CD8-positive, alpha-beta memory T cell (primary cell): ENCODE data around the gene ANKDD1A. TPM values are rescaled to one million over a fixed set of nuclear protein-coding genes. Genes with fewer than 3 reads are reported as not detected.
A peak's percentile ranks its signal among the peaks of the same experiment; 100 is the strongest.

Experiments
- CTCF ChIA-PET: fragments of 350-600 bp; sonication (Branson Sonifier 250); formaldehyde crosslinking; loops from one replicate; lab custom pipeline; 2021; ENCODE audit warnings: antibody characterized with exemption; lab: Charles Lee
- POLR2A ChIA-PET: fragments of 350-600 bp; sonication (Branson Sonifier 250); formaldehyde crosslinking; loops from one replicate; lab custom pipeline; 2021; ENCODE audit warnings: antibody characterized with exemption; lab: Charles Lee
- DNase-seq, 5 donors: peaks; one replicate each; pipeline versions ENCODE4 v3.0.0 to v3.0.0-alpha.2; 2020 to 2022; ENCODE audit warnings: mixed read lengths in 1 of 5
- H3K27ac ChIP-seq: one replicate; pipeline ENCODE4 v1.7.0; 2013; ENCODE audit warnings: low read depth, mild to moderate bottlenecking, low read length, moderate library complexity
- H3K27me3 ChIP-seq: 2 replicates; pipeline ENCODE4 v1.7.0; 2013; ENCODE audit warnings: low read length, mild to moderate bottlenecking; ENCODE audit not compliant: insufficient read depth, poor library complexity, severe bottlenecking
- H3K36me3 ChIP-seq: 2 replicates; pipeline ENCODE4 v1.7.0; 2013; ENCODE audit warnings: mild to moderate bottlenecking, low read length, moderate library complexity; ENCODE audit not compliant: insufficient read depth
- H3K4me1 ChIP-seq: 2 replicates; pipeline ENCODE4 v1.7.0; 2013; ENCODE audit warnings: mild to moderate bottlenecking, low read length, moderate library complexity; ENCODE audit not compliant: insufficient read depth
- H3K4me3 ChIP-seq: 2 replicates; pipeline ENCODE4 v1.7.0; 2013; ENCODE audit warnings: mild to moderate bottlenecking, low read length
- H3K9me3 ChIP-seq: 2 replicates; pipeline ENCODE4 v1.7.0; 2013; ENCODE audit warnings: mild to moderate bottlenecking, low read length
- H3K27ac Mint-ChIP-seq, 8 donors: one replicate each; pipeline ENCODE4 v1.8.0; 2020 to 2021; ENCODE audit warnings: mixed read lengths in 8 of 8, mild to moderate bottlenecking in 6 of 8, inconsistent platforms in 3 of 8, moderate library complexity in 3 of 8
- H3K27me3 Mint-ChIP-seq, 2 donors: one replicate each; pipeline ENCODE4 v1.8.0; 2020 to 2021; ENCODE audit warnings: mixed read lengths in 2 of 2, mild to moderate bottlenecking in 1 of 2, moderate library complexity in 1 of 2
- H3K36me3 Mint-ChIP-seq, 3 donors: one replicate each; pipeline ENCODE4 v1.8.0; 2020 to 2021; ENCODE audit warnings: mixed read lengths in 3 of 3, inconsistent platforms in 1 of 3, mild to moderate bottlenecking in 1 of 3
- H3K4me1 Mint-ChIP-seq, 3 donors: one replicate each; pipeline ENCODE4 v1.8.0; 2020 to 2021; ENCODE audit warnings: mixed read lengths in 3 of 3, inconsistent platforms in 1 of 3, mild to moderate bottlenecking in 1 of 3
- H3K4me3 Mint-ChIP-seq, 7 donors: one replicate each; pipeline ENCODE4 v1.8.0; 2020 to 2021; ENCODE audit warnings: mixed read lengths in 7 of 7, mild to moderate bottlenecking in 6 of 7, moderate library complexity in 4 of 7, inconsistent platforms in 2 of 7
- H3K9me3 Mint-ChIP-seq, 5 donors: one replicate each; pipeline ENCODE4 v1.8.0; 2020 to 2022; ENCODE audit warnings: mixed read lengths in 5 of 5, mild to moderate bottlenecking in 3 of 5, moderate library complexity in 2 of 5, inconsistent platforms in 1 of 5
- polyA plus RNA-seq: library from polyadenylated mRNA; unstranded; fragments of 300-500 nt; fragmentation: Illumina TruSeq; gene quantifications from one replicate; pipeline ENCODE4 v1.2.3, GENCODE V29; 2021
- total RNA-seq, 2 experiments: library from RNA; stranded (reverse); gene quantifications; one replicate each; pipeline ENCODE4 v1.2.3, GENCODE V29; 2021

ANKDD1A gene
- total and polyA plus RNA-seq, 3 experiments from 2014 or later, result 2.4 to 3.0 (median 3.0) TPM

- H3K9me3 ChIP-seq, result no peaks in the 10 kb centered on the region
Measured at GRCh38 chr15:64870353-64870752, 41.3 kb upstream of the ANKDD1A start.

GRCh38 chr15:64875641-64876223, 36.0 kb upstream of the ANKDD1A start:
- no peak for DNase-seq
- H3K27me3 Mint-ChIP-seq, result no peaks in the 10 kb centered on the region
- Histone ChIP-seq H3K4me3 (no peak overlapping the region), H3K9me3 (no peaks in the 10 kb centered on the region), H3K36me3 (no peaks in the 10 kb centered on the region), H3K27ac (no peak overlapping the region), H3K27me3 (no peaks in the 10 kb centered on the region), H3K4me1 (peaks cover 8% of the 10 kb centered on the region)
- no peaks in the 10 kb centered on the region for H3K36me3 Mint-ChIP-seq
- ChIA-PET CTCF (interaction anchor here (1.6 to 1.8 kb wide), 2 partner anchors 30 to 40 kb away, joined by 4 to 5 read pairs; no protein-coding TSS in a partner anchor), POLR2A (no interaction called here)
- peaks cover 16 to 31% (median 17%) of the 10 kb centered on the region in 3 donors for H3K4me1 Mint-ChIP-seq
- H3K4me3 Mint-ChIP-seq, result no peak overlapping the region
- peak overlapping the region in 1 of 8 donors; percentile 60 for H3K27ac Mint-ChIP-seq
- H3K9me3 Mint-ChIP-seq, result no peaks in the 10 kb centered on the region

More at GRCh38 chr15:64870353-64870752, 41.3 kb upstream of the ANKDD1A start:
- H3K36me3 ChIP-seq, result peaks cover under 1% of the 10 kb centered on the region
- H3K27me3 ChIP-seq, result no peaks in the 10 kb centered on the region
- H3K4me1 ChIP-seq, result no peaks in the 10 kb centered on the region
- ChIA-PET POLR2A (no interaction called here), CTCF (interaction anchor here (1.2 kb wide), 1 partner anchor 11 kb away, joined by 3 read pairs; no protein-coding TSS in a partner anchor)
- no peak for DNase-seq
- Mint-ChIP-seq H3K9me3 (no peaks in the 10 kb centered on the region), H3K27ac (peak overlapping the region in 2 of 8 donors; percentile 37 to 51), H3K4me3 (no peak overlapping the region), H3K27me3 (no peaks in the 10 kb centered on the region), H3K4me1 (peaks cover 6 to 15% (median 9%) of the 10 kb centered on the region in 3 donors), H3K36me3 (peaks cover 0 to 33% (median 0%) of the 10 kb centered on the region in 3 donors)
- no peak overlapping the region for H3K4me3 ChIP-seq
- H3K27ac ChIP-seq, result no peak overlapping the region

DNA sequence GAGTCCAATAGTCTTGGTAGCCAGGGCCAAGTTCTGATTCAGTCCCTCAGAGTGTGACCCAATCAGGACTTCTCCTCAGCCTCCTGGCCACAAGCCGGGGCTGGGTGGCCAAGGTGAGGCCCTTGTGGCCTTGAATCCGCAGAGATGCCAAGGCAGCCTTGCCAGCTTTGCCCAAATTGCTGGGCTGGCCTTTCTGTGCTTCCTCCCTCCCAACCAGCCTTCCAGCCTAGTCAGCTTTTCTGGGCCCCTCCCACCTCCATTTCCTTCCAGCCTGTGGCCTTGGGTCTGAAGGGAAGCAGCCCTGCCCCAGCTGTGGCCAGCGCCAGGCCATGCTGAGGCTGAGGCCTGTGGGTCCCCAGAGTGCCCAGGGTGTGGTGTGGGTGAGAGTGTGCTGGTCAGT, 34.3 kb upstream of the ANKDD1A start:
- Histone ChIP-seq H3K4me1 (peaks cover 22% of the 10 kb centered on the region), H3K27ac (no peak overlapping the region), H3K36me3 (no peaks in the 10 kb centered on the region), H3K9me3 (no peaks in the 10 kb centered on the region), H3K27me3 (no peaks in the 10 kb centered on the region), H3K4me3 (no peak overlapping the region)
- no peaks in the 10 kb centered on the region for H3K9me3 Mint-ChIP-seq
- peaks cover 24 to 40% (median 25%) of the 10 kb centered on the region in 3 donors for H3K4me1 Mint-ChIP-seq
- H3K27me3 Mint-ChIP-seq, result no peaks in the 10 kb centered on the region
- peak overlapping the region in 1 of 8 donors; percentile 85 for H3K27ac Mint-ChIP-seq
- no peak overlapping the region for H3K4me3 Mint-ChIP-seq
- H3K36me3 Mint-ChIP-seq, result no peaks in the 10 kb centered on the region
- DNase-seq, result no peak
- ChIA-PET CTCF (interaction anchor here (1.1 to 1.6 kb wide), 3 partner anchors 20 to 68 kb away, joined by 3 to 5 read pairs (median 4); no protein-coding TSS in a partner anchor), POLR2A (interaction anchor here (1.6 kb wide), 1 partner anchor 16 kb away, joined by 4 read pairs; no protein-coding TSS in a partner anchor)

- Histone ChIP-seq H3K36me3 (no peaks in the 10 kb centered on the region), H3K4me1 (peaks cover 35% of the 10 kb centered on the region), H3K27me3 (no peaks in the 10 kb centered on the region), H3K27ac (no peak overlapping the region), H3K9me3 (no peaks in the 10 kb centered on the region), H3K4me3 (no peak overlapping the region)
- no peaks in the 10 kb centered on the region for H3K9me3 Mint-ChIP-seq
- H3K4me3 Mint-ChIP-seq, result no peak overlapping the region
- H3K27ac Mint-ChIP-seq, result no peak overlapping the region
- no peak for DNase-seq
- peaks cover 35 to 48% (median 37%) of the 10 kb centered on the region in 3 donors for H3K4me1 Mint-ChIP-seq
- no peaks in the 10 kb centered on the region for H3K36me3 Mint-ChIP-seq
- no peaks in the 10 kb centered on the region for H3K27me3 Mint-ChIP-seq
- ChIA-PET CTCF (interaction anchor here (0.9 to 1.6 kb wide), 3 partner anchors 22 to 38 kb away, joined by 3 to 5 read pairs (median 4); no protein-coding TSS in a partner anchor), POLR2A (no interaction called here)
Measured at GRCh38 chr15:64878705-64879104, 33.0 kb upstream of the ANKDD1A start.

DNA sequence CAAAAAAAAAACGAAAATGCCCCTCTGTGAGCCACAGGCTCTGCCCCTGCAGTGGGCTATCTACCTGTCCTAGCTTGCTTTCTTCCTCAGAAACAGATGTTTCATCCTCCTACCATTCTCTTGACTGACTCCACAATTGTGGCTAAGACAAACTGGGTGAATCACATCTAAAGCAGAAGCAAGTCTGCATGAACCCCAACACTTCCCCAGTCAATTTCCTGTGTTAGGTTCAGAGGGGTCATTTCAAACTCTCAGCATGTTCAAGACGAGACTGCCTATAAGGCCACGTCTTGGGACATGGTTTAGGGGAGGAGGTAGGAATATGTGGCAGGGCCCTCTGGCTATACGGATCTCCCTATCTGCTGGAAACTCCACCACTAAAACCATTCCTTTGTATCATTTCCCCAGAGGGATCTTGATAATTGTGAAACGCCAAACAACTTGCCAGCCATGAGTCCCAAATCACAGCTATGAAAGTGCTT, 28.6 kb upstream of the ANKDD1A start:
- CTCF ChIA-PET, result interaction anchor here (1.5 to 4.4 kb wide), 4 partner anchors 11 to 73 kb away, joined by 3 to 29 read pairs (median 18); no protein-coding TSS in a partner anchor
- Histone ChIP-seq H3K27me3 (no peaks in the 10 kb centered on the region), H3K4me1 (peaks cover 36% of the 10 kb centered on the region), H3K36me3 (no peaks in the 10 kb centered on the region), H3K27ac (no peak overlapping the region), H3K9me3 (no peaks in the 10 kb centered on the region), H3K4me3 (no peak overlapping the region)
- POLR2A ChIA-PET, result interaction anchor here (0.5 to 4.2 kb wide), 2 partner anchors 11 to 40 kb away, joined by 4 to 36 read pairs; no protein-coding TSS in a partner anchor
- Mint-ChIP-seq H3K4me3 (peak overlapping the region in 6 of 7 donors; percentile 49 to 84 (median 68)), H3K9me3 (no peaks in the 10 kb centered on the region), H3K4me1 (peaks cover 33 to 37% (median 37%) of the 10 kb centered on the region in 3 donors), H3K27me3 (no peaks in the 10 kb centered on the region), H3K27ac (peak overlapping the region; percentile 48 to 97 (median 82)), H3K36me3 (no peaks in the 10 kb centered on the region)
- DNase-seq, result peak in 3 of 5 donors; percentile 24 to 48 (median 45)

GRCh38 chr15:64883997-64884511, 27.6 kb upstream of the ANKDD1A start:
- Mint-ChIP-seq H3K4me3 (peak overlapping the region in 5 of 7 donors; percentile 64 to 84 (median 74)), H3K27me3 (no peaks in the 10 kb centered on the region), H3K27ac (peak overlapping the region; percentile 48 to 97 (median 82)), H3K4me1 (peaks cover 33 to 36% (median 34%) of the 10 kb centered on the region in 3 donors), H3K9me3 (no peaks in the 10 kb centered on the region), H3K36me3 (no peaks in the 10 kb centered on the region)
- H3K36me3 ChIP-seq, result no peaks in the 10 kb centered on the region
- H3K27me3 ChIP-seq, result no peaks in the 10 kb centered on the region
- H3K4me3 ChIP-seq, result no peak overlapping the region
- H3K9me3 ChIP-seq, result no peaks in the 10 kb centered on the region
- POLR2A ChIA-PET, result interaction anchor here (0.5 to 4.2 kb wide), 2 partner anchors 10 to 41 kb away, joined by 4 to 36 read pairs; no protein-coding TSS in a partner anchor
- no peak overlapping the region for H3K27ac ChIP-seq
- peak; percentile 55 to 78 (median 70) for DNase-seq
- CTCF ChIA-PET, result interaction anchor here (1.5 to 4.4 kb wide), 3 partner anchors 10 to 47 kb away, joined by 3 to 29 read pairs (median 28); no protein-coding TSS in a partner anchor
- H3K4me1 ChIP-seq, result peaks cover 36% of the 10 kb centered on the region

DNA sequence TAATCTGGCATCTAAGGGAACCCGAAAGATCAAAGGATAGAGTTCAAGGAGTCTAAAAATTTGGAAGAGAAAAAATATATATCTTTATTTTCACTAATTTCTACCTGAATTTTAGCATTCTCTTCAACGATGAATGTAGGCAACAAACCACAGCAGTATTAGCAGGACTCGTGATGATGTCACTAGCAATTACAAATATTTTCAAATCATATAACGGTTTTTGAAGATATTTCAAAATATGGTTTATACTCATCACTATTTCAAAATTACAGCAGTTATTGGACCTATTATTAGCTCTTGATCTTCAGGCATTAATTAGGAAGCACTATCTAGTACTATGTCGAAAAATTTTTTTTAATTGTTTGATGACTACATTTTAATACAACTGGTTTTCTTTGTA, 27.0 kb upstream of the ANKDD1A start:
- H3K4me3 ChIP-seq, result no peak overlapping the region
- Mint-ChIP-seq H3K4me3 (no peak overlapping the region), H3K9me3 (no peaks in the 10 kb centered on the region), H3K27me3 (no peaks in the 10 kb centered on the region), H3K27ac (peak overlapping the region in 6 of 8 donors; percentile 48 to 97 (median 88)), H3K36me3 (no peaks in the 10 kb centered on the region), H3K4me1 (peaks cover 33 to 36% (median 34%) of the 10 kb centered on the region in 3 donors)
- H3K36me3 ChIP-seq, result no peaks in the 10 kb centered on the region
- CTCF ChIA-PET, result interaction anchor here (1.5 to 4.2 kb wide), 2 partner anchors 9 to 24 kb away, joined by 3 to 29 read pairs; no protein-coding TSS in a partner anchor
- POLR2A ChIA-PET, result interaction anchor here (4.2 kb wide), 1 partner anchor 9 kb away, joined by 36 read pairs; no protein-coding TSS in a partner anchor
- no peaks in the 10 kb centered on the region for H3K9me3 ChIP-seq
- no peak overlapping the region for H3K27ac ChIP-seq
- H3K4me1 ChIP-seq, result peaks cover 36% of the 10 kb centered on the region
- DNase-seq, result no peak
- no peaks in the 10 kb centered on the region for H3K27me3 ChIP-seq
